Measurements from ENCODE around the gene SOD2. TPM values are rescaled to one million over a fixed set of nuclear protein-coding genes. Genes with fewer than 3 reads are reported as not detected.
A peak's percentile ranks its signal among the peaks of the same experiment; 100 is the strongest.
"Not testable (repeated sequence)": the region's sequence is repeated elsewhere in the genome, so short reads cannot be mapped to it uniquely, and the experiment has no call there.

SOD2 gene
- total and polyA plus RNA-seq, 2 donors (not counting 1 experiment from before 2014, with no cell fraction given), result 96.1 to 1,311 TPM

GRCh38 chr6:159736908-159737307 is 43.9 kb upstream of the SOD2 start:
- DNase-seq (ENCODE audit: low read depth in 2 of 2), result no peak
- H4K20me1 ChIP-seq (ENCODE audit: control insufficient read depth, extremely low read depth, insufficient read depth, low read length), result peaks cover 2% of the 10 kb centered on the region
- peaks cover 4% of the 10 kb centered on the region for H3K36me3 ChIP-seq (ENCODE audit: control insufficient read depth, insufficient read depth, low read length)
- no peaks in the 10 kb centered on the region for H3K27me3 ChIP-seq (ENCODE audit: control insufficient read depth, insufficient read depth, low read length)
- no peak overlapping the region for H2AFZ ChIP-seq (ENCODE audit: low read length)
- H3K27ac ChIP-seq (ENCODE audit: insufficient read depth, low read length), result no peak overlapping the region
- TF ChIP-seq EZH2 (IDR thresholded peaks at IDR 0.05; ENCODE audit: low read length, missing control alignments) (no peak), CTCF (conservative IDR thresholded peaks at IDR 0.05 in 1 of 2, IDR thresholded peaks at IDR 0.05 in 1 of 2; ENCODE audit: low read depth in 1 of 2, low read length in 2 of 2) (no peak)
- no peak overlapping the region for H3K9ac ChIP-seq (ENCODE audit: insufficient read depth, low read length)
- no peaks in the 10 kb centered on the region for H3K4me1 ChIP-seq (ENCODE audit: control insufficient read depth, extremely low read depth, insufficient read depth, low read length)
- no peaks in the 10 kb centered on the region for H3K9me3 ChIP-seq (ENCODE audit: control insufficient read depth, insufficient read depth, low read depth, low read length)
- no peak overlapping the region for H3K4me2 ChIP-seq (ENCODE audit: extremely low read depth, insufficient read depth, low read length)
- H3K4me3 ChIP-seq (replicated peaks in 1 of 4; ENCODE audit: control extremely low read depth in 1 of 4, insufficient read depth in 1 of 4, low read depth in 3 of 4, low read length in 4 of 4), result no peak overlapping the region
- peaks cover 87% of the 10 kb centered on the region for H3K79me2 ChIP-seq (ENCODE audit: control insufficient read depth, insufficient read depth, low read length)

- not testable (repeated sequence) for H3K4me3 ChIP-seq (replicated peaks in 1 of 4; ENCODE audit: control extremely low read depth in 1 of 4, insufficient read depth in 1 of 4, low read depth in 3 of 4, low read length in 4 of 4); H2AFZ ChIP-seq (ENCODE audit: low read length); H3K27ac ChIP-seq (ENCODE audit: insufficient read depth, low read length); H3K27me3 ChIP-seq (ENCODE audit: control insufficient read depth, insufficient read depth, low read length); H3K9ac ChIP-seq (ENCODE audit: insufficient read depth, low read length); H3K36me3 ChIP-seq (ENCODE audit: control insufficient read depth, insufficient read depth, low read length); H3K4me2 ChIP-seq (ENCODE audit: extremely low read depth, insufficient read depth, low read length); H3K4me1 ChIP-seq (ENCODE audit: control insufficient read depth, extremely low read depth, insufficient read depth, low read length); H3K9me3 ChIP-seq (ENCODE audit: control insufficient read depth, insufficient read depth, low read depth, low read length); DNase-seq (ENCODE audit: low read depth in 2 of 2)
- Histone ChIP-seq H4K20me1 (ENCODE audit: control insufficient read depth, extremely low read depth, insufficient read depth, low read length) (peaks cover 10% of the 10 kb centered on the region), H3K79me2 (ENCODE audit: control insufficient read depth, insufficient read depth, low read length) (peaks cover 100% of the 10 kb centered on the region)
Observed at GRCh38 chr6:159733395-159733794, 40.4 kb upstream of the SOD2 start.

- not testable (repeated sequence) for H3K4me3 ChIP-seq (replicated peaks in 1 of 4; ENCODE audit: control extremely low read depth in 1 of 4, insufficient read depth in 1 of 4, low read depth in 3 of 4, low read length in 4 of 4); H3K36me3 ChIP-seq (ENCODE audit: control insufficient read depth, insufficient read depth, low read length); DNase-seq (ENCODE audit: low read depth in 2 of 2); H3K27me3 ChIP-seq (ENCODE audit: control insufficient read depth, insufficient read depth, low read length); H3K9ac ChIP-seq (ENCODE audit: insufficient read depth, low read length); H3K27ac ChIP-seq (ENCODE audit: insufficient read depth, low read length); H3K4me2 ChIP-seq (ENCODE audit: extremely low read depth, insufficient read depth, low read length); H2AFZ ChIP-seq (ENCODE audit: low read length); H3K4me1 ChIP-seq (ENCODE audit: control insufficient read depth, extremely low read depth, insufficient read depth, low read length); H3K9me3 ChIP-seq (ENCODE audit: control insufficient read depth, insufficient read depth, low read depth, low read length)
- Histone ChIP-seq H4K20me1 (ENCODE audit: control insufficient read depth, extremely low read depth, insufficient read depth, low read length) (peaks cover 10% of the 10 kb centered on the region), H3K79me2 (ENCODE audit: control insufficient read depth, insufficient read depth, low read length) (peaks cover 100% of the 10 kb centered on the region)
Observed at GRCh38 chr6:159732550-159732949, 39.5 kb upstream of the SOD2 start.

- peak overlapping the region in 2 of 4 experiments; percentile 5 to 82 for H3K4me3 ChIP-seq (replicated peaks in 1 of 4; ENCODE audit: control extremely low read depth in 1 of 4, insufficient read depth in 1 of 4, low read depth in 3 of 4, low read length in 4 of 4)
- no peaks in the 10 kb centered on the region for H3K36me3 ChIP-seq (ENCODE audit: control insufficient read depth, insufficient read depth, low read length)
- TF ChIP-seq CTCF (conservative IDR thresholded peaks at IDR 0.05 in 1 of 2, IDR thresholded peaks at IDR 0.05 in 1 of 2; ENCODE audit: low read depth in 1 of 2, low read length in 2 of 2) (no peak), EZH2 (IDR thresholded peaks at IDR 0.05; ENCODE audit: low read length, missing control alignments) (no peak)
- H3K4me1 ChIP-seq (ENCODE audit: control insufficient read depth, extremely low read depth, insufficient read depth, low read length), result peaks cover 5% of the 10 kb centered on the region
- no peaks in the 10 kb centered on the region for H3K9me3 ChIP-seq (ENCODE audit: control insufficient read depth, insufficient read depth, low read depth, low read length)
- no peak overlapping the region for H3K9ac ChIP-seq (ENCODE audit: insufficient read depth, low read length)
- H2AFZ ChIP-seq (ENCODE audit: low read length), result no peak overlapping the region
- no peak overlapping the region for H3K27ac ChIP-seq (ENCODE audit: insufficient read depth, low read length)
- peak overlapping the region; percentile 98 for H3K4me2 ChIP-seq (ENCODE audit: extremely low read depth, insufficient read depth, low read length)
- DNase-seq (ENCODE audit: low read depth in 2 of 2), result no peak
- no peaks in the 10 kb centered on the region for H3K27me3 ChIP-seq (ENCODE audit: control insufficient read depth, insufficient read depth, low read length)
- H4K20me1 ChIP-seq (ENCODE audit: control insufficient read depth, extremely low read depth, insufficient read depth, low read length), result peaks cover 8% of the 10 kb centered on the region
- H3K79me2 ChIP-seq (ENCODE audit: control insufficient read depth, insufficient read depth, low read length), result peaks cover 91% of the 10 kb centered on the region
Observed at GRCh38 chr6:159730332-159730676, 37.3 kb upstream of the SOD2 start.
